ENCODE measurements around the gene ELOA. TPM values are rescaled to one million over a fixed set of nuclear protein-coding genes. Genes with fewer than 3 reads are reported as not detected.
A peak's percentile ranks its signal among the peaks of the same experiment; 100 is the strongest.

The ELOA gene
- total and polyA plus RNA-seq, 9 of the 15 experiments (the other 6 are each of a cell fraction or from before 2014, with no cell fraction given): 31.9 to 98.6 (median 61.3) TPM

DNA sequence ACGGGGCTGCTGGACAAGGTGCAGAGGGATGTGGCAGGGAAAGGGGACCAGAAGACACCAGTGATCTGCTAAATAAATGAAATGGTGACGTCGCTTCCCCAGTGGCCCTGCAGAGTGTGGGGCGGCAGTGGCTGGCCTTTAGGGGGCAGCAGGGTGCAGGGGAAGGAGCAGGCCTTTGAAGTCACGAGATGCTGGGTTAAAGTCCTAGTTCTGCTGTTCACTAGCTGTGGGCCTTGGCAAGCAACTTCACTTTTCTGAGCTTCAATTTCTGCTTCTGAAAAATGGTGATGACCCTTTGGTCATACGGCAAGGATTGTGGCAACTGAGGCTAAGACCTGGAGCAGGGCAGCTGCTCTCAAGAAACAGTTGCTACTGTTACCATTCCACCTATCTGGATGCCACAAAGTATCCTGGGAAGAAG is 66.5 kb downstream of the ELOA start (continued):
- no peak for TF ChIP-seq THAP12 (CRISPR knock-in tag; IDR thresholded peaks at IDR 0.05)
- TF ChIP-seq ZNF121 (CRISPR knock-in tag; conservative IDR thresholded peaks at IDR 0.05): no peak
- 0 out of 4 replicates have a peak, but pooled peaks of 1 of the 2 experiments have one; percentile 4 for TF ChIP-seq TEAD1 (CRISPR knock-in tag; IDR thresholded peaks at IDR 0.05)
- TF ChIP-seq SMAD3 (CRISPR knock-in tag; conservative IDR thresholded peaks at IDR 0.05): no peak
- TF ChIP-seq RCOR1 (IDR thresholded peaks at IDR 0.05; ENCODE audit: borderline replicate concordance in 1 of 2, low read depth in 2 of 2, low read length in 2 of 2): peak in 1 of 2 experiments; percentile 69; a peak in 1 of 4 replicates
- TF ChIP-seq ZNF79 (CRISPR knock-in tag; IDR thresholded peaks at IDR 0.05; ENCODE audit: low read depth): no peak
- peak; percentile 80 for TF ChIP-seq JUND (IDR thresholded peaks at IDR 0.05; ENCODE audit: borderline replicate concordance, low read depth, low read length)
- TF ChIP-seq JUND (tag; IDR thresholded peaks at IDR 0.05; ENCODE audit: borderline replicate concordance, low read depth, low read length): peak; percentile 65; the same call in 1 of the 3 replicates
- TF ChIP-seq PKNOX1 (IDR thresholded peaks at IDR 0.05): no peak
- TF ChIP-seq FOXJ3 (CRISPR knock-in tag; IDR thresholded peaks at IDR 0.05): no peak
- no peak for TF ChIP-seq HSF4 (CRISPR knock-in tag; IDR thresholded peaks at IDR 0.05; ENCODE audit: borderline replicate concordance)
- TF ChIP-seq ZNF311 (CRISPR knock-in tag; IDR thresholded peaks at IDR 0.05): no peak
- TF ChIP-seq SREBF1 (IDR thresholded peaks at IDR 0.05; ENCODE audit: borderline replicate concordance, low read depth, low read length): no peak
- no peak for TF ChIP-seq RERE (CRISPR knock-in tag; IDR thresholded peaks at IDR 0.05; ENCODE audit: borderline replicate concordance)
- 0 out of 2 replicates have a peak, but pooled peaks have one; percentile 40 for TF ChIP-seq ZBED1 (IDR thresholded peaks at IDR 0.05)
- TF ChIP-seq NFE2 (IDR thresholded peaks at IDR 0.05; ENCODE audit: low read depth): no peak
- no peak for TF ChIP-seq CHCHD3 (CRISPR knock-in tag; IDR thresholded peaks at IDR 0.05)
- TF ChIP-seq, protein P1, sequence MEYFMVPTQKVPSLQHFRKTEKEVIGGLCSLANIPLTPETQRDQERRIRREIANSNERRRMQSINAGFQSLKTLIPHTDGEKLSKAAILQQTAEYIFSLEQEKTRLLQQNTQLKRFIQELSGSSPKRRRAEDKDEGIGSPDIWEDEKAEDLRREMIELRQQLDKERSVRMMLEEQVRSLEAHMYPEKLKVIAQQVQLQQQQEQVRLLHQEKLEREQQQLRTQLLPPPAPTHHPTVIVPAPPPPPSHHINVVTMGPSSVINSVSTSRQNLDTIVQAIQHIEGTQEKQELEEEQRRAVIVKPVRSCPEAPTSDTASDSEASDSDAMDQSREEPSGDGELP (CRISPR knock-in tag; IDR thresholded peaks at IDR 0.05; ENCODE audit: borderline replicate concordance): peak; percentile 50; the same call in 1 of the 2 replicates

Data from K562 (cell line).